AG04450 (cell line): ENCODE results near the gene MAP2. TPM values are rescaled to one million over a fixed set of nuclear protein-coding genes. Genes with fewer than 3 reads are reported as not detected.
"Not testable (repeated sequence)": the region's sequence is repeated elsewhere in the genome, so short reads cannot be mapped to it uniquely, and the experiment has no call there.

Experiments used
- CTCF ChIA-PET: fragments of 300-600, 350-600 bp; formaldehyde crosslinking; extraction: SDS; loops from one replicate; lab custom pipeline; 2022; ENCODE audit warnings: antibody characterized with exemption, inconsistent platforms; lab: Charles Lee
- POLR2A ChIA-PET: fragments of 350-600 bp; formaldehyde crosslinking; extraction: SDS; loops from one replicate; lab custom pipeline; 2021; ENCODE audit warnings: antibody characterized with exemption, inconsistent platforms; lab: Yijun Ruan, JAX
- DNase-seq: peaks from one replicate; pipeline ENCODE4 v3.0.0-alpha.2; 2011; ENCODE audit warnings: low read depth, low spot score
- H3K27ac ChIP-seq: one replicate; pipeline ENCODE4 v1.5.1; 2012; ENCODE audit warnings: low read depth, low read length, control low read depth
- H3K27me3 ChIP-seq: one replicate; pipeline ENCODE4 v1.6.0; 2012; ENCODE audit warnings: low read length; ENCODE audit not compliant: control insufficient read depth, insufficient read depth
- H3K4me3 ChIP-seq: 2 replicates; pipeline ENCODE4 v1.5.1; 2011; ENCODE audit warnings: mild to moderate bottlenecking, low read depth, low read length, control low read depth
- H3K9me3 ChIP-seq: 2 replicates; pipeline ENCODE4 v1.5.1; 2012; ENCODE audit warnings: low read length; ENCODE audit not compliant: control insufficient read depth, insufficient read depth
- polyA plus RNA-seq: library from polyadenylated mRNA; depleted of rRNA; stranded (reverse); fragments of >200 nt; gene quantifications from 2 replicates; pipeline ENCODE4 v1.2.3, GENCODE V29; 2011
- TF ChIP-seq, protein P1 (sequence below): IDR thresholded peaks from 2 replicates; pipeline ENCODE4 v1.5.1; 2011; ENCODE audit warnings: low read depth, low read length, control low read depth, inconsistent platforms

The MAP2 gene
- polyA plus RNA-seq, 1 experiment: 0.69 TPM

DNA sequence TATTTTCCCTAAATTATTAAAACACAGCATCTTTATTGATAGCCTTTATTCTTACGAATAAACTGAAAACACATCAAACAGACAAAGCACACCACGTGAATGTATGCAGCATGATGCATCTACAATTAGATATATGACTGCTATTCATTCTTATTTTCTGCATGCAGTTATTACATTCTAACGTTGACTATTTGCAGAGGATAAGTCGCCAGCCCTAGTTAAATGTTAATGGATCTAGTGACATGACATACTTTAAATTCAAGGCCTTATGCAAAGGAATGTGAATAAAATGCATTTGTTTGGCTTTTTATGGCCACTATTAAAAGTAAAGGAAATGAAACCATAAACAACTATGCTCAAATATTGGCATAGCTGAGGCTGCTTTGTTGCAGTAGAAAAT, 172.4 kb downstream of the MAP2 start:
- no peak overlapping the region for H3K4me3 ChIP-seq
- H3K9me3 ChIP-seq: no peaks in the 10 kb centered on the region
- peaks cover 5% of the 10 kb centered on the region for H3K27me3 ChIP-seq
- TF ChIP-seq, protein P1, sequence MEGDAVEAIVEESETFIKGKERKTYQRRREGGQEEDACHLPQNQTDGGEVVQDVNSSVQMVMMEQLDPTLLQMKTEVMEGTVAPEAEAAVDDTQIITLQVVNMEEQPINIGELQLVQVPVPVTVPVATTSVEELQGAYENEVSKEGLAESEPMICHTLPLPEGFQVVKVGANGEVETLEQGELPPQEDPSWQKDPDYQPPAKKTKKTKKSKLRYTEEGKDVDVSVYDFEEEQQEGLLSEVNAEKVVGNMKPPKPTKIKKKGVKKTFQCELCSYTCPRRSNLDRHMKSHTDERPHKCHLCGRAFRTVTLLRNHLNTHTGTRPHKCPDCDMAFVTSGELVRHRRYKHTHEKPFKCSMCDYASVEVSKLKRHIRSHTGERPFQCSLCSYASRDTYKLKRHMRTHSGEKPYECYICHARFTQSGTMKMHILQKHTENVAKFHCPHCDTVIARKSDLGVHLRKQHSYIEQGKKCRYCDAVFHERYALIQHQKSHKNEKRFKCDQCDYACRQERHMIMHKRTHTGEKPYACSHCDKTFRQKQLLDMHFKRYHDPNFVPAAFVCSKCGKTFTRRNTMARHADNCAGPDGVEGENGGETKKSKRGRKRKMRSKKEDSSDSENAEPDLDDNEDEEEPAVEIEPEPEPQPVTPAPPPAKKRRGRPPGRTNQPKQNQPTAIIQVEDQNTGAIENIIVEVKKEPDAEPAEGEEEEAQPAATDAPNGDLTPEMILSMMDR: no peak
- DNase-seq: no peak
- POLR2A ChIA-PET: no interaction called here
- no peak overlapping the region for H3K27ac ChIP-seq
- CTCF ChIA-PET: no interaction called here

DNA sequence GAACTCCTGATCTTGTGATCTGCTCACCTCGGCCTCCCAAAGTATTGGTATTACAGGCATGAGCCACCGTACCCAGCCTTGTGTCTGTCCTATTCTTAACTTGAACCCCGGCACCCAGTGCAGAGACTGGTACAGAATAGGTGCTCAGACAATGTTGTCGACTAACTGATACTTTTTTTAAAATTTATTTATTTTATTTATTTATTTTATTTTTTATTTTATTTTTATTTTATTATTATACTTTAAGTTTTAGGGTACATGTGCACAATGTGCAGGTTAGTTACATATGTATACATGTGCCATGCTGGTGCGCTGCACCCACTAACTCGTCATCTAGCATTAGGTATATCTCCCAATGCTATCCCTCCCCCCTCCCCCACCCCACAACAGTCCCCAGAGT, 174.4 kb downstream of the MAP2 start:
- H3K27ac ChIP-seq, H3K27me3 ChIP-seq, DNase-seq, POLR2A ChIA-PET, H3K9me3 ChIP-seq, H3K4me3 ChIP-seq, CTCF ChIA-PET: not testable (repeated sequence)

DNA sequence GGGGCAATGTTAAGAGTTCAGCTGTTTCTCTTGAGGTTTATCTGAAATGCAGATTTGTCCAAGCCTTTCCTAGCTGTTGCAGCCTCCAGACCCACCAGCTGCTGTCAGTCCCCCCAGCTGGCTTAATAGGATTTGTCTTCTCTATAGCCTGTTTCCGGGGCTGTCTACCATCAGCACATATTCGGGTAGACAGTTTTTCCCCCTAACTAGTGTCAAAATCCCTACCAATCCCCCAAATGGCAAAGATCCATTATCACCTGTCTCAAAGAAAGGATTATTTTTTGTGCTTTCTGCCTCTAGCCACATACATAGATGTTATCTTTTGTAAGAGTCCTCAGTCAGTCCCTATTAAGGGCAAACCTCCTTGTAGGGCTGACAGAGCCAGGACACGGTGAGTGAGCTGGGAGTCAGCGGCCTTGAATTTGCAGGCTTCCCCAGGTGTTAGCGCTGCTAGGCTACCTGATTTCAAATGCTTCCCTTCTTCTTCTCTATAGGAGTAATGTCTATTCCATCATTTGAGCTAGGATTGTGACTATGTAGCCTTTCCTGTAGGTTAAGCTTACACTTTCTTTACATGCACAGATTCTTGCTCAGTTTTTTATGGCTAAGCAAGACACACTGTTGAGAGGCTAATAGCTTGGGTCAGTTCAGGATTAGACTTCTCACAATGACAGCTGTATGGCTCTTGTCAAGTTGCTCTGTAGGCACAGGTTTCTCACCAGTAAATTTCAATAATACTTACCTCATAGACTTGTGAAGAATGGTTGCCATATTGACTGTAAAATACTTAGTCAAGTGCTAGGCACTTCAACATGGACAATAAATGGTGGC, 176.7 kb downstream of the MAP2 start:
- DNase-seq: no peak
- TF ChIP-seq, protein P1: no peak
- Histone ChIP-seq H3K9me3 (no peaks in the 10 kb centered on the region), H3K27me3 (peaks cover 5% of the 10 kb centered on the region), H3K27ac (no peak overlapping the region), H3K4me3 (no peak overlapping the region)
- CTCF ChIA-PET: no interaction called here
- POLR2A ChIA-PET: no interaction called here

DNA sequence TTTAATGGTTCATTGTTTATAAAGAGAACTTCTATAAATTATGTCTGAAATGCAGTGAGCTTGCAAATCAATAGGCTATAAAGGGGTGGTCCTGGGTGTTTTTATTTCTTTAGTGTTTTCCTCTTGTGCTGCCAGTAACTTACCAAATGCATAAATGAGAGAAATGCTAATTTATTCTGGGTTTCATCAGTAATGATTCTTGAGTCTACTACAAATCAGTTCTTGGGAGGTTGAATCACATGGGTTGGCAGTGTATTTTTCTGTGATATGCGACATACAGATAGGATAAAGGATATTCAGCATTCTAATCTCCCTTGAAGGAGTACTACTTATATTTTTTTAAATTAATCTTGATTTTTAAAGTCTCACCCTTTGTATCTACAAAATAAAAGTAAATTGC, 177.7 kb downstream of the MAP2 start:
- ChIA-PET POLR2A (no interaction called here), CTCF (no interaction called here)

DNA sequence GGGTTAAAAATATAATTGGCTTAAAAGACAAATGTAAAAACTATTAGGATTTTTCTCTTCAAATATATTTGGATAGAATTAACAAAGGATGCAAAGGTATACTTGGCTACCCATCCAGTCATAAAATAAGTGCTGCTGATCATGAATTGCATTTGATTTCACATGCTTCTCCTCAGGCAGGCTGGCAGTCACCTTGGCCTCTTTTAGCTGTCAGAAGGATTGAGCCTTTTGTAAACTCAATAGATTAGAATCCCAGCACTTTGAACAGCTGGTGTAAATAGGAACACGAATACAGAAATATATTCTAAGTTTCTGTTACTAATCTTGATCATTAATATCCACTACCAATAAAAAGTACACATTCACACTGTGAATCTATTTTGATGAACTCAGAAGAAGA, 178.4 kb downstream of the MAP2 start:
- ChIA-PET CTCF (no interaction called here), POLR2A (no interaction called here)
- no peak overlapping the region for H3K27ac ChIP-seq
- H3K4me3 ChIP-seq: no peak overlapping the region
- no peak for DNase-seq
- peaks cover 5% of the 10 kb centered on the region for H3K27me3 ChIP-seq
- TF ChIP-seq, protein P1: no peak
- no peaks in the 10 kb centered on the region for H3K9me3 ChIP-seq

More for the DNA sequence above, 177.7 kb downstream of the MAP2 start:
- TF ChIP-seq, protein P1: no peak
- no peak overlapping the region for H3K4me3 ChIP-seq
- H3K27me3 ChIP-seq: peaks cover 5% of the 10 kb centered on the region
- no peak for DNase-seq
- H3K27ac ChIP-seq: no peak overlapping the region
- no peaks in the 10 kb centered on the region for H3K9me3 ChIP-seq
